H1 (cell line): ENCODE results near the gene GALNT2. TPM values are rescaled to one million over a fixed set of nuclear protein-coding genes. Genes with fewer than 3 reads are reported as not detected.
A peak's percentile ranks its signal among the peaks of the same experiment; 100 is the strongest.

Source experiments
- CTCF ChIA-PET: fragments of 300-600 bp; sonication (Branson Sonifier 250); formaldehyde crosslinking; loops from one replicate; lab custom pipeline; 2021; ENCODE audit not compliant: partially characterized antibody; lab: Charles Lee
- POLR2A ChIA-PET: fragments of 300-600 bp; sonication (Branson Sonifier 250); formaldehyde crosslinking; loops from one replicate; lab custom pipeline; 2021; ENCODE audit warnings: inconsistent platforms; ENCODE audit not compliant: partially characterized antibody; lab: Charles Lee
- DNase-seq, 2 experiments: peaks; one replicate each; pipeline versions ENCODE4 v3.0.0 to v3.0.0-alpha.2; 2010 to 2022; ENCODE audit warnings: low spot score in 2 of 2, low read depth in 1 of 2, mixed read lengths in 1 of 2
- FAIRE-seq: peaks from 2 replicates; lab custom pipeline; 2011; peaks lifted over from hg19 to GRCh38; lab: Jason Lieb, UNC
- H2AFZ ChIP-seq: 2 replicates; pipeline ENCODE4 v1.8.1; 2012; ENCODE audit warnings: low read length, inconsistent platforms
- H2AK5ac ChIP-seq: 2 replicates; pipeline ENCODE4 v1.6.1; 2013; ENCODE audit warnings: low read depth, low read length
- H2BK120ac ChIP-seq: replicated peaks from 2 replicates; pipeline ENCODE3; 2013; ENCODE audit warnings: low read depth, low read length, inconsistent platforms
- H2BK12ac ChIP-seq: 2 replicates; pipeline ENCODE4 v1.6.1; 2013; ENCODE audit warnings: low read depth, low read length
- H2BK15ac ChIP-seq: 2 replicates; pipeline ENCODE4 v1.6.1; 2013; ENCODE audit warnings: low read length
- H2BK20ac ChIP-seq: 2 replicates; pipeline ENCODE4 v1.6.1; 2013; ENCODE audit warnings: low read length
- H2BK5ac ChIP-seq: 2 replicates; pipeline ENCODE4 v1.6.1; 2013; ENCODE audit warnings: low read depth, low read length
- H3K14ac ChIP-seq: 2 replicates; pipeline ENCODE4 v1.6.1; 2013; ENCODE audit warnings: inconsistent platforms; ENCODE audit not compliant: insufficient read length
- H3K18ac ChIP-seq: 2 replicates; pipeline ENCODE4 v1.6.1; 2013; ENCODE audit warnings: low read length; ENCODE audit errors: extremely low read depth
- H3K23ac ChIP-seq: 2 replicates; pipeline ENCODE4 v1.6.1; 2013; ENCODE audit warnings: inconsistent platforms; ENCODE audit not compliant: insufficient read length
- H3K23me2 ChIP-seq: 2 replicates; pipeline ENCODE4 v1.6.1; 2013; ENCODE audit warnings: low read depth, low read length
- H3K27ac ChIP-seq: 2 replicates; pipeline ENCODE4 v1.6.1; 2011; ENCODE audit warnings: low read depth, low read length, inconsistent platforms
- H3K27me3 ChIP-seq, 4 experiments: replicated peaks in 1 of 4; 1 replicate in 1 of 4; 2 replicates in 3 of 4; pipeline versions ENCODE4 v1.6.1 to v1.8.1; 2011 to 2013; ENCODE audit warnings: low read length in 3 of 4, mild to moderate bottlenecking in 3 of 4, inconsistent platforms in 2 of 4, mixed read lengths in 2 of 4, moderate library complexity in 1 of 4; ENCODE audit not compliant: control insufficient read depth in 3 of 4, insufficient read depth in 3 of 4; ENCODE audit errors: extremely low read depth in 1 of 4
- H3K36me3 ChIP-seq, 4 experiments: 2 replicates each; pipeline versions ENCODE4 v1.6.1 to v1.8.1; 2011 to 2013; ENCODE audit warnings: mild to moderate bottlenecking in 4 of 4, low read length in 3 of 4, moderate library complexity in 2 of 4, control low read depth in 1 of 4, inconsistent platforms in 1 of 4; ENCODE audit not compliant: insufficient read depth in 4 of 4, control insufficient read depth in 2 of 4
- H3K4ac ChIP-seq: replicated peaks from 2 replicates; pipeline ENCODE3; 2013; ENCODE audit warnings: low read length, low read depth, mixed read lengths, inconsistent platforms; ENCODE audit not compliant: insufficient read length
- H3K4me1 ChIP-seq, 4 experiments: replicated peaks in 1 of 4; 1 replicate in 1 of 4; 2 replicates in 3 of 4; pipeline versions ENCODE4 v1.6.1 to v1.8.1; 2011 to 2013; ENCODE audit warnings: low read length in 3 of 4, inconsistent platforms in 2 of 4, mixed read lengths in 1 of 4; ENCODE audit not compliant: insufficient read depth in 4 of 4, control insufficient read depth in 3 of 4
- H3K4me2 ChIP-seq, 2 experiments: 2 replicates each; pipeline versions ENCODE4 v1.6.1 to v1.8.1; 2011 to 2013; ENCODE audit warnings: low read depth in 2 of 2, low read length in 2 of 2, control low read depth in 1 of 2, inconsistent platforms in 1 of 2, mild to moderate bottlenecking in 1 of 2; ENCODE audit not compliant: insufficient read depth in 1 of 2
- H3K4me3 ChIP-seq, 4 experiments: fragments of 200-600, 300-600 bp in 1 of 4; sonication (generic), shearing (Covaris generic), sonication (Bioruptor Twin) in 1 of 4; 2 replicates each; pipeline versions ENCODE4 v1.5.1 to v1.8.1; 2011 to 2016; ENCODE audit warnings: low read length in 4 of 4, low read depth in 3 of 4, control low read depth in 2 of 4, inconsistent platforms in 2 of 4, mild to moderate bottlenecking in 2 of 4, mixed read lengths in 1 of 4, moderate library complexity in 1 of 4; ENCODE audit not compliant: insufficient read depth in 2 of 4; ENCODE audit errors: extremely low read depth in 1 of 4
- H3K56ac ChIP-seq: replicated peaks from 2 replicates; pipeline ENCODE3; 2013; ENCODE audit warnings: low read depth, mild to moderate bottlenecking, mixed read lengths, low read length, inconsistent platforms; ENCODE audit not compliant: insufficient read length
- H3K79me1 ChIP-seq: 2 replicates; pipeline ENCODE4 v1.6.1; 2013; ENCODE audit warnings: low read depth, low read length, control low read depth
- H3K79me2 ChIP-seq, 2 experiments: 2 replicates each; pipeline versions ENCODE4 v1.6.1 to v1.8.1; 2012 to 2013; ENCODE audit warnings: low read length in 2 of 2, mild to moderate bottlenecking in 2 of 2, inconsistent platforms in 1 of 2; ENCODE audit not compliant: insufficient read depth in 2 of 2, control insufficient read depth in 1 of 2
- H3K9ac ChIP-seq, 4 experiments: replicated peaks in 1 of 4; 1 replicate in 1 of 4; 2 replicates in 3 of 4; pipeline versions ENCODE4 v1.6.1 to v1.8.1; 2011 to 2013; ENCODE audit warnings: low read depth in 3 of 4, low read length in 3 of 4, control low read depth in 2 of 4, mild to moderate bottlenecking in 2 of 4, moderate library complexity in 2 of 4, inconsistent platforms in 1 of 4; ENCODE audit errors: extremely low read depth in 1 of 4
- H3K9me3 ChIP-seq, 2 experiments: 2 replicates each; pipeline versions ENCODE4 v1.6.1 to v1.8.1; 2012 to 2013; ENCODE audit warnings: mild to moderate bottlenecking in 2 of 2, moderate library complexity in 2 of 2, control low read depth in 1 of 2, inconsistent platforms in 1 of 2, low read depth in 1 of 2, low read length in 1 of 2, mixed read lengths in 1 of 2; ENCODE audit not compliant: insufficient read depth in 2 of 2
- H4K20me1 ChIP-seq, 2 experiments: replicated peaks in 1 of 2; 2 replicates each; pipeline versions ENCODE3 to v1.8.1; 2011 to 2013; ENCODE audit warnings: inconsistent platforms in 2 of 2, low read length in 2 of 2, mild to moderate bottlenecking in 1 of 2; ENCODE audit not compliant: insufficient read depth in 2 of 2, control insufficient read depth in 1 of 2
- H4K5ac ChIP-seq: 2 replicates; pipeline ENCODE4 v1.6.1; 2013; ENCODE audit warnings: low read length, low read depth, mixed read lengths, inconsistent platforms; ENCODE audit not compliant: insufficient read length
- H4K8ac ChIP-seq: 2 replicates; pipeline ENCODE4 v1.8.0; 2013; ENCODE audit warnings: mild to moderate bottlenecking, moderate library complexity, low read length, inconsistent platforms; ENCODE audit not compliant: insufficient read depth; ENCODE audit errors: extremely low read depth
- H4K91ac ChIP-seq: replicated peaks from 2 replicates; pipeline ENCODE3; 2013; ENCODE audit warnings: low read length, mixed read lengths, inconsistent platforms; ENCODE audit not compliant: insufficient read length
- CBX8 ChIP-seq: fragments of 300-800, 300-1000 bp; sonication (generic); IDR thresholded peaks from 2 replicates; pipeline ENCODE4 v1.7.1; 2016; ENCODE audit warnings: low read depth, low read length, borderline replicate concordance
- CEBPB ChIP-seq: IDR thresholded peaks from 2 replicates; pipeline ENCODE4 v1.6.1; 2012; ENCODE audit warnings: low read depth, low read length
- CHD2 ChIP-seq: IDR thresholded peaks from 2 replicates; pipeline ENCODE4 v1.6.1; 2012; ENCODE audit warnings: low read length, improper control_type of control experiment
- EGR1 ChIP-seq: IDR thresholded peaks from 2 replicates; pipeline ENCODE4 v1.6.1; 2011; ENCODE audit warnings: low read depth, low read length, borderline replicate concordance
- EZH2 ChIP-seq: fragments of 200-600 bp; sonication (generic); IDR thresholded peaks from 2 replicates; pipeline ENCODE4 v1.7.1; 2012; ENCODE audit warnings: low read depth, mild to moderate bottlenecking, moderate library complexity, low read length, inconsistent platforms; ENCODE audit not compliant: severe bottlenecking
- HDAC6 ChIP-seq: IDR thresholded peaks from one replicate; pipeline ENCODE4 v1.7.1; 2012; ENCODE audit warnings: low read depth, mild to moderate bottlenecking, inconsistent platforms, low read length, moderate library complexity
- KDM5A ChIP-seq: fragments of 200-600 bp; IDR thresholded peaks from 2 replicates; pipeline ENCODE4 v1.7.1; 2012; ENCODE audit warnings: mild to moderate bottlenecking, low read length, inconsistent platforms, mixed read lengths
- RNF2 ChIP-seq: fragments of 200-900, 300-1000 bp; sonication (generic); IDR thresholded peaks from 2 replicates; pipeline ENCODE4 v1.7.1; 2016; ENCODE audit warnings: borderline replicate concordance, low read depth, mild to moderate bottlenecking, antibody characterized with exemption, low read length; ENCODE audit not compliant: poor library complexity, severe bottlenecking; ENCODE audit errors: missing control alignments
- RXRA ChIP-seq: IDR thresholded peaks from 2 replicates; pipeline ENCODE4 v1.6.1; 2011; ENCODE audit warnings: low read depth, mild to moderate bottlenecking, low read length, moderate library complexity; ENCODE audit not compliant: insufficient read depth
- SAP30 ChIP-seq: fragments of 300-600 bp; sonication (generic); IDR thresholded peaks from 2 replicates; pipeline ENCODE4 v1.7.1; 2012; ENCODE audit warnings: low read length, moderate library complexity, mild to moderate bottlenecking, inconsistent platforms; ENCODE audit not compliant: insufficient read depth, insufficient replicate concordance
- SP4 ChIP-seq: IDR thresholded peaks from 2 replicates; pipeline ENCODE4 v1.6.1; 2012; ENCODE audit warnings: low read length, inconsistent platforms
- WGBS, 2 experiments: shearing (Covaris generic) in 1 of 2; methylation state at CpG; one replicate each; pipeline versions ENCODE4 v1.1.6 to v1.1.7; 2013 to 2015; ENCODE audit warnings: low lambda C conversion rate in 2 of 2, mixed read lengths in 2 of 2, inconsistent platforms in 1 of 2, low coverage in 1 of 2, missing lambda C conversion rate in 1 of 2; ENCODE audit not compliant: insufficient replicate concordance in 2 of 2, insufficient coverage in 1 of 2, insufficient read length in 1 of 2; ENCODE audit errors: extremely low coverage in 1 of 2, missing lambda C conversion rate in 1 of 2; 5-methylcytosine and 5-hydroxymethylcytosine counted together
- polyA plus RNA-seq, 7 experiments: library from polyadenylated mRNA; depleted of rRNA in 3 of 7; stranded (reverse) in 5 of 7; unstranded in 2 of 7; fragments of >200 nt in 5 of 7; fragments of 200-250 nt in 2 of 7; gene quantifications; 1 replicate in 5 of 7; 2 replicates in 1 of 7; 4 replicates in 1 of 7; pipeline versions ENCODE4 v1.2.1 to v1.2.3, GENCODE V29; 2011 to 2013; ENCODE audit warnings: missing spikeins in 2 of 7, mixed read lengths in 2 of 7
- total RNA-seq: library from RNA; stranded (reverse); fragmentation: NEBNext Ultra II Directional; extraction: Animal tissue kit (Norgen Biotek cat#: 25700); gene quantifications from 2 replicates; pipeline ENCODE4 v1.2.1, GENCODE V29; 2021

The GALNT2 gene
- total and polyA plus RNA-seq, 2 of the 8 experiments (the other 6 are each of a cell fraction or from before 2014, with no cell fraction given) = 34.5 to 75.3 TPM

DNA sequence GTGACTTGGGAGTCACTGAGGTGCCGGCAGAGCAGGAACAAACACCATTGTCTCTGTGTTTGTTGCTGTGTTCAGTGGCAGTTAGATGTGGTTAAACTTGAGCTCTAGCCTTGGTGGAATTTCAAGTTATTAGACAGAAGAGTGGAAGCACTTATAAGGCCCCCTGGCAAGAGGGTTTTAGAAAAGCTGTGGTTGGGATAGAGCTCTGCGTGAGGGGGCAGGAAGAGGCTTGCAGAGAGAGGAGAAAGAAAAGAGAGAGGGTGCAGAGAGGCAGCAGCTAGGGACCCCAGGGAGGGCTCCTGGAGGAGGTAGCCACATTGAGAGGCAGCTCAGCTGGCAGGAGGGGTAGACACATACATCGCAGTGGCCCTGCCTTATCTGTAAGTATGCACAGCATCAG, 128.2 kb downstream of the GALNT2 start:
- Histone ChIP-seq H2BK12ac (no peak overlapping the region), H3K56ac (no peak overlapping the region), H3K36me3 (no peaks in the 10 kb centered on the region), H4K5ac (no peak overlapping the region), H2BK120ac (no peak overlapping the region), H2BK5ac (no peak overlapping the region), H3K23me2 (no peaks in the 10 kb centered on the region), H3K4me1 (no peaks in the 10 kb centered on the region; a peak in 2 of 7 replicates), H2BK20ac (no peak overlapping the region), H3K27me3 (no peaks in the 10 kb centered on the region), H3K4me2 (no peak overlapping the region), H3K4me3 (no peak overlapping the region), H3K14ac (no peak overlapping the region), H2AFZ (no peak overlapping the region), H3K79me2 (peaks cover 0 to 2% of the 10 kb centered on the region in 2 experiments; a peak in 1 of 4 replicates), H3K9ac (no peak overlapping the region), H3K27ac (no peak overlapping the region), H3K18ac (no peak overlapping the region), H3K9me3 (no peaks in the 10 kb centered on the region), H2BK15ac (no peak overlapping the region), H4K8ac (peak overlapping the region; percentile 59; the same call in 1 of the 2 replicates), H3K79me1 (peaks cover 2% of the 10 kb centered on the region), H4K20me1 (no peaks in the 10 kb centered on the region), H2AK5ac (no peak overlapping the region), H3K23ac (no peak overlapping the region), H4K91ac (no peak overlapping the region), H3K4ac (no peak overlapping the region)
- no peak for FAIRE-seq
- ChIA-PET POLR2A (interaction anchor here (0.6 kb wide), 1 partner anchor 59 kb away, joined by 3 read pairs; no protein-coding TSS in a partner anchor), CTCF (interaction anchor here (0.7 to 0.8 kb wide), 2 partner anchors 16 to 20 kb away, joined by 3 read pairs; no protein-coding TSS in a partner anchor)
- no peak for DNase-seq
- 97% methylated on average over 3 of the region's 3 CpGs; no CpG with 5 or more reads in 1 of the 2 experiments for WGBS, 2 experiments
- no peak for TF ChIP-seq HDAC6
- TF ChIP-seq EZH2 = no peak
- no peak for TF ChIP-seq SP4
- no peak for TF ChIP-seq RNF2
- TF ChIP-seq KDM5A = no peak
- TF ChIP-seq CBX8 = no peak
- no peak for TF ChIP-seq SAP30
- TF ChIP-seq EGR1 = no peak
- no peak for TF ChIP-seq CEBPB
- no peak for TF ChIP-seq CHD2
- TF ChIP-seq RXRA = no peak
